Embryonic facial prominence (tissue), 1 donor: ENCODE measurements around the gene CADM2.

Experiments
- DNase-seq: peaks from one replicate; pipeline ENCODE4 v3.0.0-alpha.2; 2016; ENCODE audit errors: extremely low spot score

CADM2 gene

GRCh38 chr3:85800676-85801075, 841.9 kb downstream of the CADM2 start:
- no peak for DNase-seq

GRCh38 chr3:85801955-85802354, 843.2 kb downstream of the CADM2 start:
- DNase-seq, result no peak

DNA sequence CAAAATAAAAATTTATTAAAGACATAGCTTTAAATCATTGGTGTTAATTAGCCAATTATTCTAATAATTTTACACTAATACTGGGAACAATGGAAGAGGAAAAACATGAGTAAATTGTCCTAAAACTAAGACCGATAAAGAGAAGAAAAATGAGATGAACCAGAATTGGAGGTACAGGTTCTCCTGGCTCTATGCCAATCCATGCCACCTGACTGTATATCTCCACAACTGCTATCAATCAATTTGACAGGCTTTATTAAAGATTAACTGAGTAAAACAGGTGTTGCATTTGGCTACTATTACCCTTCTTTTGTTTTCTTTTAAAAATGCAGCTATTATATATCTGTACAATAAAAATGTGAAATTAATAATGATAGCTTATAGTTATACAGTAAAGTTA, 850.0 kb downstream of the CADM2 start:
- DNase-seq, result no peak

GRCh38 chr3:85821130-85821756, 862.5 kb downstream of the CADM2 start:
- DNase-seq, result no peak

GRCh38 chr3:85835857-85836440, 877.2 kb downstream of the CADM2 start:
- no peak for DNase-seq

DNA sequence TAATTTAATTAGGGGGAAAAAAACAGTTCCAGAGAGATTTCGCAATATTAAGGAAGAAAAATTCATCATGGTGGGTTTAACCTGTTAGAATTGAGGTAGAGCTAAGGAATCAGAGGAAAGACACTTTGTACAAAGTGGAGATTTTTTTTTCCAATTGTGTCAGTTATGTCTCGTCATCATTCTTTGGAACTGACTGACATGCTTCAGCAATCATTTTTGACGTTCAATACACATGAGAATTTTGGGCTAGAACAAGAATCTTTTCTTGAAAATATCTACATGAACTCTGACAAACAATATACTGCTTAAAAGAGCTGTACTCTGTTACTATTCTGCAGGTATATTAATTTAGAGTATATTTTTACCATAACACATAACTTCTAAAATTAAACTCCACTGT, 878.6 kb downstream of the CADM2 start:
- no peak for DNase-seq

DNA sequence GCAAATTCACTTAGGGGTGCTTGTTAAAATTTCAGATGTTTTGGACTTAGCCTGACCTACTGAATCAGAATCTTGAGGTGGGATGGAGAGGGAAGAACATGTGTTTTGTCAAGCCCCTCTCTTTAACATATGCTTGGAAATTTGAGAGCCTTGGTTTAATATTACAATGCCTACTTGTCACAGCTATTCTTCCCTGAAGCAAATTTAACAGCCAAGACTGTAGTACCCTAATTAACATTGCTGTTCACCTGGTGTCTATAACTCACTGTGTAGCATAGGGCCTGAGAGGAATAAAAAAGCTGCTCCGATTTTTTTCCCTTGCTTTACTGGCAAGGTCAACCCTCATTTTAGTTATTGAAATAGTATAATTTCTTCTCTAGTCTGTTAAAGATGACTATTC, 880.1 kb downstream of the CADM2 start:
- no peak for DNase-seq

- no peak for DNase-seq
Observed at GRCh38 chr3:85842081-85842480, 883.3 kb downstream of the CADM2 start.

DNA sequence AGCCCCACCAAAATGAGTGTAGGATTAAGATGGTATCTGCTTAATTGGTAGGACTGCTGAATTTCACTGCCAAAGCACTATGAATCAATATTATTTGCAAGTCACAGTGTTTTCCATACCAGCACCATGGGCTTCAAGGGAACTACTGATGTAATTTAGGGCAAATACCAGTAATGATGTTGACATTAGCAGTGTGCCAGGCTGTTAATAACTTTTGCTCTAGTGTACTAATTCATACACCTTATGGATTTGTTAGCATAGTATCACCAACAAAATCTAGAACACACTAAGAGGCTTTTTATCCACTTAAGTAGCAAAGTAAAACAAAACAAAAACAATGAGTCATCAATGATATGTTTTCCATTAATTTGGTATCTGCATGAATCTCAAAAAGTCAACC, 888.2 kb downstream of the CADM2 start:
- no peak for DNase-seq

- DNase-seq, result no peak
Observed at GRCh38 chr3:85851071-85851470, 892.3 kb downstream of the CADM2 start.

- no peak for DNase-seq
Observed at GRCh38 chr3:85853805-85854204, 895.0 kb downstream of the CADM2 start.

DNA sequence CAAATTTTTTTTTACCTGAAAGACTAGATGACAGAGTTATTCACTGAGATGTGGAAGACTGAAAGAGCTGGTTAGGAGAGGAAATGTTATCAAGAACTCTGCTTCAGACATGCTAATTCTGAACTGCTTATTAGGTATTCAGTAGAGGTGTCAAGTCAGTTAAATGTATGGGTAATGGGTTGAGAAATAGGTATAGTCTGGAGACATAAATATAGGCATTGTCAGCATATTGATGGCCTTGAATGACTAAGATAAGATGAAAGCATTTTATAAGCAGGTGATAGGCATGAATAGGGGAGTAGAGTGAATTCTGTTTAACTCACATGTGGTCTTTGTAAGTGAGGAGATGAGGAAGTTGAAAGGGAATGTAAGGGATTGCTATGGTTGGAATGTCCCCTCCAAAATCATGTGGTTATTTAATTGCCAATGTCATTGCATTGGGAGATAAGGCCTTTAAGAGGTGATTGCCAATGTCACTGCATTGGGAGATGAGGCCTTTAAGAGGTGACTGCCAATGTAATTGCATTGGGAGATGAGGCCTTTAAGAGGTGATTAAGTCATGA, 904.2 kb downstream of the CADM2 start:
- no peak for DNase-seq

DNA sequence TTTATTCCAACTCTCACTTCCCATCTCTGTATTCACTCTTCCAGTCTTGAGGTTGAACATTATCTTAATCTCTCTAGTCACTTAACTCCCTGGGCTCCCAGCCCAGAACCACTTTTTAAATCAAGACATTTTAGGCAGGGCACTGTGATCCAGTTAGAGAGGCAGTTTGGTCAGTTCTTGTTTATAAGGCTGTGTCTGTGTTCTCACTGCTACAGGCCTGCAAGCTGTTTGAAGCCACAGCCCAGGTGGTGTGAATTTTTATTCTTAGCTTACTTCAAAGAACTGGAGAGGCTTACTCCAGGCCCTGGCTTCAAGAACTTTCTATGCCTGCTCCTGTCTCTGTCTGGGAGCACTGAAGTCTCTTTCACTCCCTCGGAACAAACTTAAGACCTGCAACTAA, 906.1 kb downstream of the CADM2 start:
- no peak for DNase-seq

DNA sequence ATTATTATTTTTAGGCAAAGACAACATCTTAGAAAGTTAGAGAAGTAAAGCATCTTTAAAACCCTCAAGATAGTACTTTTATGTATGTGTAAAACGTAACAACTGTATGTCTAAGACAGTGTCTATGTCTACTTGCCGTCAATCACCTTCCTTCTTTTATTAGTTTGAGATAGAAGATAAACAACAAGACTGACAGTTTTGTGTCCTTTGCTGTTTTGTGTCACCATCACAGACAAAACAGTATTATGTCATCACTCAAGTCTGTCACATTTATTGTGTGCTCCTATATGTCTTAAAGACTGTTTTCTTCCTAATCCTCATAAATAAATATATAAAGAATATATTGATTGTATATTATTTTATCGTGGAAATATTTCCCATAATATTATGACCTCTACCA, 908.3 kb downstream of the CADM2 start:
- no peak for DNase-seq

DNA sequence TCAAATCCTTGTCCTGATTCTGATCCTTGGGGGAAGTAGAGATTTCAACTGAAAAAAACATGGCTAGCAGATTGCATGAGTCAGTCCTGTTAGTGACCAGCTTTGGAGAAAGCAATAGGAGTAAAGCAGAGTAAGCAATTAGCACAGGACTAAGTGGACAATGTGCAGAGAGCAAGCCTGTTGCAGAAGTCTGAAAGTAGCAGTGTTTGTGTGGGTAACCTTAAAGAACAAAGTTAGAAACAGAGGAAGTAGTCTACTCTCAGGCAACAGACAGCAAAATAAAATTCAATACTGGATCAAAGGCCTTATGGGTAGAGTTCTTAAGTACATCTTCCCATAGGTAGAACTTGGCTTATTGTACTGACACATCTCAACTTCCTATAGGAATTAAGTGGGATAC, 916.8 kb downstream of the CADM2 start:
- DNase-seq, result no peak

GRCh38 chr3:85877631-85878030, 918.8 kb downstream of the CADM2 start:
- no peak for DNase-seq

DNA sequence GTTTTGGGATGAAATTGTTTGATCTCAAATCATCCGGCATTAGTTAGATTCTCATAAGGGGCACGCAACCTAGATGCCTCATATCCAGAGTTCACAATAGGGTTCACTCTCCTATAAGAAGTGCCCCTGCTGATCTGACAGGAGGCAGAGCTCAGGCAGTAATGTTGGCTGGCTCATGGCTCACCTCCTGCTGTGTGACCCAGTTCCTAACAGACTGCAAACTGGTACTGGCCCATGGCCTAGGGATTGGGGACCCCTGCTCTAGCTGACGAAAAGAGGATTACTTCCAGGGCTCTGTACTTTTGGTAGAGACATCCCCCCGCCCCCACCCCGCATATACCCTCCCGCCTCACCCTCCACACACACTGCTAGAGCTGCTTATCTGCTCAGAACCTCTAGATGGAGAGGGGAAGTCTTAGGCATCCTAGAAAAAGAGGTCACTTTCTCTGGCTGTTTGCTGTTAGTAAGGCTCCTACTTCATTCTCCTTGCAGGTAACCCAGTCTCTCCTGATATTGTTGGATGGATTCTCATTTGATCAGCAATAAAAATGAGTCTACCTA, 923.1 kb downstream of the CADM2 start:
- no peak for DNase-seq

GRCh38 chr3:85890043-85890555, 931.3 kb downstream of the CADM2 start:
- no peak for DNase-seq

- DNase-seq, result no peak
Observed at GRCh38 chr3:85903434-85903833, 944.6 kb downstream of the CADM2 start.

DNA sequence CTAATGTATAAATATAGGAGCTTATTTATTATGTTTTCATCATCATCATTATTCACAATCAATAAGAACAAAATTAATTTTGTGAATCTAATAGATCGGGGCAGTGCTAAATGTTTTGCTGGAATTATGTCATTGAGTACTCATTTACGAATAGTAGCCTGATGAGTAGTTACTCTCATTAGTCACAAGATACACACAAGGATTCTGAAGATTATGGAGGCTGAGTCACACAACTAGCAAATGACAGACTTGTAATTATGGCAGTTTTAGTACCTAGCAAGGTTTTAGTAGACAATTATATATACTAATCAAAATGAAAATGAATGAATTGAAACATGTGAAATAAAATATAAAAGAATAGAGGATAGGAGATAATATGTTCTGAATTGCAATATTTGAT, 954.2 kb downstream of the CADM2 start:
- no peak for DNase-seq

- DNase-seq, result no peak
Observed at GRCh38 chr3:85922374-85922773, 963.6 kb downstream of the CADM2 start.

DNA sequence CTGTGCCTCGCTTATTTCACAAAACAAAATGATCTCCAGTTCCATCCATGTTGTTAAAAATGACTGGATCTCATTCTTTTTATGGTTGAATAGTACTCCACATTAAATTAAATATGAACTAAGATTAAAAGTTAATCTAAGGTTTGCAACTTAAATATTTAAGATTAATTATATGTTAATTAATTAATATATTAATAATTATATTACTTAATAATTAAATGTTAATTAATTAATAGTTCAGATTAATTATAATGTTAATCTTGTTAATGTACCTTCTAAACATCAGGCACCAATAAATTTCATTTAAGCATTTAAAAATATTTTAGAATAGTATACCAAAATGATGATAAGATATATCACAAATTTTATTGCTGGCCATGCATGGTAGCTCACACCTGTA, 971.9 kb downstream of the CADM2 start:
- no peak for DNase-seq

DNA sequence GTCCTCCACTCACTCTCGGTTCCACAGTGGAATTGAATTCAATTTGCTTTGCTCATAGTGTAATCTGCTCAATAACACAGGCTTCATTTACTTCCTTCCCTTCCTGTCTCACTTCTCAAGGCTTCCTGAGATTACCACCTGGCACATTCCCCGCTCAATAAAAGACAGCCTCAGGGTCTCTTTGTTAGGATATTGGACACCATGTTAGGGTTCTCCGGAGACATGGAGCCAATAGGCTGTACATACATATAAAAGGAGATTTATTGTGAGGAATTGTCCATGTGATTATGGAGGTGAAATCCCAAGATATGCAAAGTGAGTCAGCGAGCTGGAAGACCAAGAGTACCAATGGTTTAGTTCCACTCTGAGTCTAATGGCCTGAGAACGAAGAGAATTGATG, 974.5 kb downstream of the CADM2 start:
- no peak for DNase-seq
